NK-92 treated with Interleukin-12 subunit alpha and Interleukin-12 subunit beta, amount 100 ng/mL, for 24 hours (cell line): Measurements from ENCODE around the gene CIP2A.

Experiments
- DNase-seq: peaks from one replicate; lab custom pipeline; 2025; lab: John Stamatoyannopoulos, UW

Gene CIP2A

GRCh38 chr3:108510496-108510895 lies 78.7 kb downstream of the CIP2A start, which contains the start of gene MYH15:
MYH15 (minus strand) TSS chr3:108510596; CDS start chr3:108510530, 66 bp downstream.
- DNase-seq, result no peak

- DNase-seq, result no peak
Observed at GRCh38 chr3:108509871-108510270, 79.4 kb downstream of the CIP2A start.

GRCh38 chr3:108509263-108509662 lies 80.0 kb downstream of the CIP2A start:
- DNase-seq, result no peak

- no peak for DNase-seq
Observed at GRCh38 chr3:108507902-108508301, 81.3 kb downstream of the CIP2A start.

- no peak for DNase-seq
Observed at GRCh38 chr3:108505811-108506210, 83.4 kb downstream of the CIP2A start.

- DNase-seq, result no peak
Observed at GRCh38 chr3:108503722-108504121, 85.5 kb downstream of the CIP2A start.

- no peak for DNase-seq
Observed at GRCh38 chr3:108501535-108501934, 87.7 kb downstream of the CIP2A start.

- DNase-seq, result no peak
Observed at GRCh38 chr3:108500728-108501127, 88.5 kb downstream of the CIP2A start.
